HL-60/S4 (cell line): ENCODE data around the gene CYSTM1.

Source experiments
- in situ Hi-C: fragments of 300-500 bp; cut with MboI; formaldehyde crosslinking; loops from 2 replicates; pipeline ENCODE4 v1.14.3; 2022; ENCODE audit warnings: low sequenced_read_pairs

CYSTM1 gene

DNA sequence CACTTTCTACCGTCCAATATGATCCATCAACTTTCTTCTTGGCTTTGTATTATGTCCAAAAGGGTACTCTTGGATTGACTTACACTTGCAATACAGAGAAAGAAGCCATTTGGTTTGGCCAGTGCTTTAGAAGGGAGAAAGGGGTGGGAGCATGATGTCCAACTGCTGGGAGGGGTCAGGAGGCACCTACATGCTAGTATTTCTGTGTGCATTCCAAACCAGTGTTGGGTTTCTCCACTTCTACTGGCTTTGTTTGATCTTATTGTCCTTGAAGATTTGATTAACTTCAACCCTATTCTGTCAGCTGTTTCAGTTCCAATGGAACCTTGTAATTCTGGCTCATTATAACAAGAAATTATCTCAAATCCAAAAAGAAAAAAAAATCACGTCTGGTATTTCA is 27.6 kb downstream of the CYSTM1 start:
- in situ Hi-C loops = no loop called here

DNA sequence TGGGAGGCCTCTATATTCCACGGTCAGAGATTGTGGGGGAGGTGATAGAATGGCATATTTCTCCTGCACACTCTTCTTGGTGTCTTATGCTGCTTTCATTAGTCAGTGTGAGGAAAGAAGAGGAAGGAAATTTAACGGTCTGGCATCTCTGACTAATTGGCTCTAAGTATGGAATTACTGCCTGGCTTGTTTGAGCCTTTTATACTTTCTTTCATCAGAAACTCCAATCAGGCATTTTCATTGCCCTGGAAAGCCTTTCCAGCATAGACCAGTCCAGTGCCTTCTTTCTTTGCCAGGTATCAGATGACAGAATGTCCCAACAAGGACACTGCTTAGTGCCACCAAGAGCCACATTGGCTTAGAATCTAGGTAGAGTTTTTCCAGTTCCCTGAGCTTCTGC is 30.2 kb downstream of the CYSTM1 start:
- in situ Hi-C loops = no loop called here

DNA sequence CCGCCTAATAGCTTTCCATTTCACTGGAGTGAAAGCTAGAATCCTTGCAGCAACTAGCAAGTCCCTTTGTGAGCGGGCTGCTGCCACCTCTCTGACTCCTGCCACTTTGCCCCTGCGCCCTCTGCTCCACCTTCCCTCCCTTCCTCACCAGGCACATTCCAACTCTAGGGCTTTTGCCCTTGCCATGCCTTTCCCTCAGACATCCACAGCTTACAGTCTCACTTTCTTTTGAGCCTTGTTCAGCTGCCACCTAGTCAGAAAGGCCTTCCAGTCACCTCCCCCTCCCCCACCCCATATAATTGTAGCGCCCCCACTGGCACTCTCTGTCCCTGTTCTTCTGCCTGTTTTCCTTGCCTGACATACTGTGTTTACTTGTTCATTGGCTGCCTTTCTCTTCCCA is 31.0 kb downstream of the CYSTM1 start:
- in situ Hi-C loops = no loop called here

DNA sequence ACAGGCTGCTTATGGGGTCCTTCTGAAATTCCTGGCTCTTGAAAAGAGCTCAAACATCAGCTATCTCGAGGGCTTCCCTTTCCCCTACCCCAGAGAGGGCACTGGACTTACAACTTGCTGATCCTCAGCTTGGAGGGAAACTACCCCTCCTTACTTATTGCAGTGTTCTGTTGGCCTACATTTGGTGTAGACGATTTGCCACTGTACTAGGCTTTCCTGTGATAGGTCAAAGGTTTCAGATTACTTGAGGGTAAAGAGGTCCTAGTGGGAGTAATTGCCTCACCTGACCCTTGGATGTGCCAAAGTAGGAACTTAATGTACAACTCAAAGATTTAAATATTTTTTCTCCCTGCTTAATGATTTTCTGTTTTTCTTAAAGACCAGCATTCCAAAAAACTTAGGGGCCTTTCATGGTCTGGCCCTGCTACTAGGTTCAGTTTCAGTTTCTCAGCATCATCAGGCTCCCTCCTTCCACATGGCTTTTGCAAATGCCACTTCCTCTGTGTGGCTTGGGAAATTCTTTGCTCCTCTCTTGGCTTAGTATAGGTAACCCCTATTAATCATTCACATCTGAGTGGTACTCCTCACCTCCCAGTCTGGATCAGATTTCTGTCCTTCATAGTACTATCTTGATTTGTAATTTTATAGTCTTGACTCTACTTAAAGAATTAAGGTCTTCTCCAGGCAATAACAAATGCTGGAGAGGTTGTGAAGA is 32.4 kb downstream of the CYSTM1 start:
- in situ Hi-C loops = no loop called here

DNA sequence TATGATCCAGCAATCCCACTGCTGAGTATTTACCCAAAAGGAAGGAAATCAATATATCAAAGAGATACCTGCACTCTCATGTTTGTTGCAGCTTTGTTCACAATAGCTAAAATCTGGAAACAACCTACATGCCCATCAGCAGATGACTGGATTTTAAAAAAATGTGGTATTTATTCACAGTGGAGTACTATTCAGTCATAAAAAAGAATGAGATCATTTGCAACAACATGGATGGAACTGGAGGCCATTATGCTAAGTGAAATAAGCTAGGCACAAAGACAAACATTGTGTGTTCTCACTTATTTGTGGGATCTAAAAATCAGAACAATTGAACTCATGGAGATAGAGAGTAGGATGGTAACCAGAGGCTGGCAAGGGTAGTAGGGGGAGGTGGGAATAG is 33.1 kb downstream of the CYSTM1 start:
- in situ Hi-C loops = no loop called here

DNA sequence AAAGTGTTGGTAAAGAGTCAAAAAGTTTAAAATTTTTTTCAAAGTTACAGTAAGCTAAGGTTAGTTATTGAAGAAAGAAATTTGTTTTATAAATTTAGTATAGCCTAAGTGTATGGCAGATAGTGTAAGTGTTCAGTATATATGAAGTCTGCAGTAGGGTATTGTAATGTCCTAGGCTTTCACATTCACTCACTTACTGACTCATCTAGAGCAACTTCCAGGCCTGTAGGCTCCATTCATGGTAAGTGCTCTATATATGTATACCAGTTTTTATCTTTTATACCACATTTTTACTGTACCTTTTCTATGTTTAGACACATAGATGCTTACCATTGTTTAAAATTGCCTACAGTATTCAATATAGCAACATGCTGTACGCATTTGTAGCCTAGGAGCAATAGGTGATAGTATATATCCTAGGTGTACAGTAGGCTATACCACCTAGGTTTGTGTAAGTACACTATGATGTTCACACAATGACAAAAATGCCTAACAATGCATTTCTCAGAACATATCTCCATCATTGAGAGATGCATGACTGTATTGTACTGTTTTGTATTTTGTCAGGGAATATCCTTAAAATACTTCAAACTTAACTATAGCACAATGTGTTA is 38.5 kb downstream of the CYSTM1 start:
- in situ Hi-C loops = no loop called here

DNA sequence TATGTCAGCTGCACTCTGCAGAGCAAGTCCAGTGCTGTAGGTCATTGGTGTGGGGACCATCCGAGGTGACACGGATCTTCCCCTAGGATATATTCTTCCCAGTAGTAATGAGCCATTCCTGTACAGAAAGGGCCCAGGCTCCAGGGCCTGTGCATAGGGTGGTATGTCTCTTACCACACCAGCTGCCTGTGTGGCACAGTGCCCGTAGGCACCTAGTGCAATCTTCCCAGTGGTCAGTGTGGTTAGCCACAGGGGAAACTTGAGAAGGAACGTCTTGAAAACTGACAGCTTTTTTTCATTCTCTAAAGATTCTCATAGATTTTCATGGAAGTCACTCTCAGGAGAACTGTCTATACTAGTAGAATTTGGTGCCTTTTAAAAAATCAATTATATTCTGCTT is 39.8 kb downstream of the CYSTM1 start:
- in situ Hi-C loops = no loop called here

DNA sequence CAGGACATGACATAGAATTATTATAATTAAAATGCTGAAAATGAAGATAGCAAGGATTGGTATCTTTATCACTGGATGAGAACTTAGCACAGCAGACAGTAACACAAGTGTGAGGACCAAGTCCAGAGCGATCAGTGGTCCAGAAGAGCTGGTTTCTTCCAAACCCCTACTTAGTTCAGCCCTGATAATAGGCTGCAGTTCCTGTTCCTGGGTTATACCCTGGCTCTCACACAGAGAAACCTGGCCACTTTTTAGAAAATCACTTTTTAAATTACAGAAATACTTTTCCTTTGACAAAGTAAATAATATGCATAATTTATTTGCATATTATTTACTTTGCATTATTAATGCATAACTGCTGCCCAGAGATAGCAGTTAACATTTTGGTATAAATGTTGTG is 40.3 kb downstream of the CYSTM1 start:
- in situ Hi-C loops = no loop called here

DNA sequence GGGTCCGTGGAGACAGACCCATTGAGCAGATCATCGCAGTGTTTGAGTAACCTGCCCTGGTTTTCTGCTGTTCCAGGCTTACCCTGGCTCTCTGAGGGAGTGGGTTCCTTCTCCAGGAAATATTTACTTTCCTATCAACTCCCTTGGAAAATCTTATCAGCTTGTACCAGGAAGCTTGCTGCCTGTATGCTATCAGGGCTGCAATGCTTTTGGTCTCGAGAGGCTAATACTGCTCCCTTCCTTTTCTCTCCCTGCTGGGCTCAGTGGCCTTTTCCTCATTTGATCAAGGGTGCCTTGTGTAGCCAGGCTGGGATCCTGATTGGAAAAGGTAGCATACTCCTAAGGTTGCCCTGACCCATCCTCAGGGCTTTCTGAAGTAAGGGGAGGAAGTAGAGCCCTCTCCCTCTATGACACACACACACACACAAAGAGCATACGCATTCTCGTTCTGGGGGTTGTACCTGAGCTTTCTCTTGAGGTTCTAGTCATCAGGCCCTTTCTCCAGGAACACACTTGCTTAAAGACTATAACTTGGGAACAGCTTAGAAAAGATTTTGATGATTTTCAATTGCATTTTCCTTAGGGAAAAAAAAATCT is 41.6 kb downstream of the CYSTM1 start:
- in situ Hi-C loops = no loop called here

DNA sequence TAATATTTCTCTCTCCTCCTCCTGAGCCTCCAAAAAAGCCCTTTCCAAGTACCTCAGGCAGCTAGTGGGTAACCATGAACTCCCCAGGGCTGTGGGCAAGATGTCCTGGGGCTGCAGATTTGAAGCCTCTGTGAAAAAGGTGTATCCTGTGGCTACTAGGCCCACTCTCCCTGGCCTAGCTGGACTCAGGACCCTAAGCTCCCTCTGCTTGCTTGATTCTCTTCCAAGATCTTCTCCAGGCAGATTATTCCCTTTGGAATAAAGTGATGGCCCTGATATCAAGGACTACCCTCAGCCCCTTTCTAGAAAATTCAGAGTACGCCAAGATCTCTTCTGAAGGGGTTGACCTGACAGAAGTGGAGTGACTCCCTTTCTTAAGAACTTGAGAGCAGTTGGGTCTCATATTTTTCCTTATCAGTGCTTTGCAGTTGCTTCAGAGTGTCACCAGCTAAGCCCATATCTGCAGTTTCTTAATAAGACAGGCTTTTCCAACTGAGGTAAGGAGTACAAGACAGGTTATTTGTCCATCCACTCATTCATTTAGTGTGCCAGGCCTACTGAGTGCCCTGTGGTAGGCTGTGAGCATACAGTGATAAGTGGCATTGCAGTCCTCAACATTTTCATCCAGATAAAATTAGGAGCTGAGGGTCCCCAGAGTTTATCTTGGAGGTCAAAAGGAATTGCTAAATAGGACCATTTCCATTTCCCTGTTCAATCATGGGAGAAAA is 42.5 kb downstream of the CYSTM1 start:
- in situ Hi-C loops = no loop called here

DNA sequence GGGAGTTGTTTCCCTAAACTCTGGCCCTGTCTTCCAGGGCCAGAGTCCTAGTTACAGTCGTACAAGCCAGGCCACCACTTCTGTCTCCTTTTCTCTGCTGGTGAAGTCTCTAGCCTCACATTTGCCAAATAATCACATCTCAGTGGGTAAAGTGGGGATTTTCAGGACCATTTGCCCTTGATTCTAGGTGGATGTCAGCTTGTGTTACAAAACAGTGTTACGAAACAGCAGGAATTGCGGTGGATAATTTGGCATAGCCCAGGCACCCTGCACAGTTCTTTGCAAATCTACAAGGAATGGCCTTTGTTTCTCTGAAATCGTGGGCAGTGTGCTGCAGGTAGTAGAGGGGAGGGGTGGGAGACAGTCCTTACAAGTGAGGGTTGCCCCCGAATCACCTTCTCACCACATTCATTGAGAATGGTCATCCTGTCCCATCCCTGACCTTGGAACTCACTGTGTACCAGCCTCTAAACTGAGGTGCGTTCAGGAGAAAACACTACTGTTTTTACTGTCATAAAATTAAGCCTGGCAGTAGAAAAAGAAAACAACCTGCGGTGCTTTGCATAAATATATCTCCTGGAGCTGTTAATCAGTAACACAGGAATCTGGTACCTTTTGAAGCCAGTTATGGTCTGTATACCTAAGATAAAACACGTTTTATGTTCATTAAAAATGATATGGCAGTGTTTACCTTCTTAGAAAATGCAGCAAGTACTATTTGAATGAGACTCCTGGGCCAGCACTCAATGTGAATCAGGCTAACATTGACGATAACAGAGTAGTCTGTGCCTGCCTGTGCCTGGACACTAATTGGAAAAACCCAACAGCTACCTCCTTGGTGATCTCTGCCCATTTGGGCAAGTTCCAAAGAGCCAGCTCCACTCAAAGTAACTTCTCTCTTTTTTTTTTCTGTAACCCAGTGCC is 44.3 kb downstream of the CYSTM1 start:
- in situ Hi-C loops = no loop called here

DNA sequence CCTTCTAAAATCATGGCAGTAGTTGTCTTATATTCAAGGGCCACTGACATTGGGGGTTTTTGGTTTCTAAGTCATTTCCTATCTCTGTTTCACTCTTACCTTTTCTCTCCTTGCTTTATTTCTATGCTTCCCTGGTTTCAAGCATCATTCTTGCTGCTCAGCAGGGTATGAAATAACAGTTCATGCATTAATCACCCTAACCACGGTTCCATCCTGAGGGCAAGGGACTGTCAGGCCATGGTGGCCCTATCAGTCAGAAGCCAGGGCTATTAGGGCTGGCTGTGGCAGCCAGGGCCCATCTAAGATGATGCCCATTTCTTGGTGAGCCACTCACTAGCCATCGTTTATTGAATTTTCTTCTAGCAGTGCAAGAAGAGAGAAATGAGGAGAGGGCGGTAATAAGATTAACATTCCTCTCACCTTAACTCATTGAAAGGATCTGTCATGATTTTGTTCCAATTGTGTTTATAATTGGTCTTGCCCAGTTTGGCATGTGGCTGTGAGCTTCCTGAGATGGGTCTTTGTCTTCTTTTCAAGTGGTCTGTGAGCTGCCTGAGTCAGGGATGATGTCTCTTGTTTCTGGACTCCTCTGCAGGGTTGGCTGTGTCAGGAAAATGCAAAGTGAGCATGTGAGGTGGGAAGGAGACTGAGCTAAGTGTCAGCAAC is 45.2 kb downstream of the CYSTM1 start:
- in situ Hi-C loops = no loop called here

DNA sequence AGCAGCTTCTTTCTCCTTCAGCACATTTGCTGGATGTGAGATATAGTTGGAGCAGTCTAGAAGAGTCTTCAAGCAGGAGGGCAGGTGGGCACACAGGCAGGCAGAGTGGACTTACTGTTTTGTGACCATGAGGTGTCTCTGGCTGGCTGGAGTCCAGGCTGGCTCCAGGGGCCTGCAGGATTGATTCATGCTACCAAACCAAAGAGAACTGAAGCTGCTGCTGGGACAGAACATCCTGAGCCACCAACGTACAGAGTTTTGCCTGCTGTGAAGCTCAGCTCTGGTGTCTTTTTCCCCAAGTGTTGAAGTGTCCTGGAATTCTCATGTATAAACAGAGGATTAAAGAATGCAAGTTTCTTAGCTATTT is 45.7 kb downstream of the CYSTM1 start:
- in situ Hi-C loops = no loop called here

DNA sequence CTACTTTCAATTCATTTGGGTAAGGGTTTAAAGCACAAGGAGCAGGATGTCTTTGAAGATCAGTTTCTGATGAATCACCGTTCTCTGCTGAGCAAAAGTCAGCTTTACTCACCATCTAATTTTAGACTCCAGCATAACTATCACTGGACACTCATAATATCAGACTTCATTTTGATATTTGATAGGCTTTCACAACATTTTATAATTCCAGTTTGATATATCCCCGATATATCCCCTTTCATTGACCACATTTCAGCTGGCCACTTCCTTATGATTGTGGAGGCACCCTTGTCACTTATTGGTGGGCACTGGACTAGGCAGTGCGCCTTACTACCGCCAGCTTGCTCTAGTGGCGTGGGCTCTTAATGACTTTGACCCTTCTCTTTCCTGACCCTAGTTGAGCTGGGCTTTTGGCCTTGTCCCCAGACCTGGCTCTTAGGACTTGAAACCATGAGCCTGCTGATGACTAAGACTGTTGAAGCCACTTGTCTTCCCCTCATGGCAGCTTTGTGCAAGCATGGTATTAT is 46.8 kb downstream of the CYSTM1 start:
- in situ Hi-C loops = no loop called here

DNA sequence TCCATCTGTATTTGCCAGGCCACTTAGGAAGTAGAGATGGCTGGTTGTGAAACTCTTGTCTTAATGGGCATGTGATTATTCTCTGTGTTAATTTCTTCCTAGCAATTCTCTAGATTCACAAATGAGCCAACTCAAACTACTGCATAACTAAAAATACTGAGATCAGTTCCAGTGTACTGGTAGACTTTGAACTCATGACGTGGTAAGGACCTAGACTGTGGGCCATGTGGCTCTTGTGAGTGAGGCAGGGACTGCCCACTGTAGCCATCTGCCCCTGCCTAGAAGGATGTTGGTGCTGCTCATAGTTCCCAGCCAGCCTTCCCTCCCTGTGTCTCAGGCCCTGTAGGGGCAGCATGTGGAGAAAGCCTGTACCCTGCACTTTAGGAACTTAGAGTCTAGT is 47.4 kb downstream of the CYSTM1 start:
- in situ Hi-C loops = no loop called here

DNA sequence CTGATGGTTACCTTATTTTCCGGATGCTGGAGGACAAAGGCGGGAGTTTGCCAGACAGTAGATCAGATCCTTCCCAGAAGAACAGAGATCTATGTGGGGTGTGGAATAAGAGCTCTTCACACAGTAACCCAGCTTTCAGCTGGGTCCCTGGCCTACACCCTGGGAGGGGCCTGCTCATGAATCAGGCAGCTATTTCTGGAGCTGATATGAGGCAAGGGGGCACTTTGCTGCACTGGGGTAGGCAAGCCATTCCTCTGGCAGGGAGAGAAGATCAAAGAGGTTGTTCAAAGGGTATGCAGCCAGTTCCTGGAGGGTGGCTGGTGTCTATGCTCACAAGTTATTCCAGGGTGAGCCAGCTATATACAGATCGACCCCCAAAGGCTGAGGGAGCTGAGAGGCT is 48.6 kb downstream of the CYSTM1 start:
- in situ Hi-C loops = no loop called here

DNA sequence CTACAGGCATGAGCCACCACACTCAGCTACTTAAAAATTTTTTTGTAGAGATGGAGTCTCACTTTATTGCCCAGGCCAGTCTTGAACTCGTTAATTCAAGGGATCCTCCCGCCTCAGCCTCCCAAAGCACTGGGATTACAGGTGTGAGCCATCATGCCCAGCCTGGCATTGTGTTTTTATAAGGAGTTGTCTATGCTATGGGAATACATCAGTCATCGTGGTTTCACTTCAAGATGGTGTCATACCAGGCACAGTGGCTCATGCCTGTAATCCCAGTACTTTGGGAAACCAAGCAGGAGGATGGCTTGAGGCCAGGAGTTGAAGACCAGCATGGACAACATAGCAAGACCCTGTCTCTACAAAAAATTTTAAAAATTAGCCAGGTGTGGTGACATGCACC is 49.7 kb downstream of the CYSTM1 start:
- in situ Hi-C loops = no loop called here

DNA sequence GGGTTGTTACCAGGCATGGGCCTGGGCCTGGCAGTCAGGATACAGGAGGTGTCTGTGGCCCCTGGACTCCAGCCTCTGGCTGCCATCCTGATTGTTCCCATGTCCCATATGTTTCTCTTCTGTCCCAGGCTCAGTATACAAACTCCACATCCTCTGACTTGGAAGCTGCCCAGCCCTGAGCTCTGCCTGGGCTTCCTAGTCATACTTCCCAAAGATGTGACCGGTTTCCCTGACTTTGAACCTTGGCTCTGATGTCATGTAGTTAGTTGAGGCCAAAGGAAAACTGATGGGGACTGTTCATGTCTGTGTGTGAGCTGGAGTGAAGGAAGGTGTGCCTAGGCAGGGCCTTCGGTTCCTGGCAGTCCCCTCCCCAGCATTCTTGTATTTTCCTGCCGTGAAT is 50.4 kb downstream of the CYSTM1 start:
- in situ Hi-C loops = no loop called here

DNA sequence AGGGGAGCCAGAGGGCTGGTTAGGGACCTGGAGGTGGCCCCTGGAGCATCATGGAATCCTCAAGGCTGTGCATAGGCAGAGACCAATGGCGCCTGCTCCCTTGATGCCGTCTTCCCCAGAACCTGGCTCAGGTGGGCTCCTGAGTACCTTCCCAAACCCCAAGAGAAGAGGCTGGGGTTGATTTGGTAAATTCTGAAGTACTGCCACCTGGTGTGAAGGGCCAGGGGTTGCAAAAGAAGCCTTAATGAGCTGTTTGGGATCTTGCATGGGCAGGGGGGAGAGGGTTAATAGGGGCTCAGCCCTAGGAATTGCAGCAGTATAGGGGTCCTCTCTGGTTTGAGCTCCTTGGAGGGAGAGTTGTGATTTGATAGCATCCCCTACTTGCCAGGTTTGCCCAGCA is 52.1 kb downstream of the CYSTM1 start:
- in situ Hi-C loops = no loop called here

DNA sequence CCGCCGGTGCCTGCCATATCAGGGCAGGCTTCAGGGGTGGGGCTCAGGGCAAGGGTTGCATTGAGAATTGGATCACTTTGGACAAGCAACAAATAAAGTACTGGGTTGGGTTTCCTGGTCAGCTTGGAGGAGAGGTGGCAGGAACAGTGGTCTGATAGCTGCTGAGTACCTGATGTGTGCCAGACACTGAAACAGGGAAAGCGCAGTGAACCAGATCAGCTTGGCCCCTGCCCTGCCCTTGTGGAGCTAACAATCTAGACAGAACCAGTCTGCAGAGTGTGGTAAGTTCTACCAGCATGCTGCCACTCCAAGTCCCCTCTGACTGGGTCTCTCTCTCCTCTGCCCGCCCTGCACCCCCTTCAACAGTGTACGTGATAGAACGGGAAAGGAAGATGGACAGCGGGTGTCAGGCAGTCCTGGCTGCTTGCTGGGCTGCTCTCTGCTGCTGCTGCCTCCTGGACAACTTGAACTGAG is 53.4 kb downstream of the CYSTM1 start:
- in situ Hi-C loops = no loop called here
